Effector memory CD4-positive, alpha-beta T cell (primary cell): Measurements from ENCODE around the gene PERP.
"Not testable (repeated sequence)": the region's sequence is repeated elsewhere in the genome, so short reads cannot be mapped to it uniquely, and the experiment has no call there.

Experiments
- DNase-seq, 3 donors: peaks; one replicate each; pipeline ENCODE4 v3.0.0-alpha.2; 2020
- H3K27ac ChIP-seq: 2 replicates; pipeline ENCODE4 v1.7.0; 2013; ENCODE audit warnings: mild to moderate bottlenecking, low read length, moderate library complexity; ENCODE audit not compliant: insufficient read depth, poor library complexity, severe bottlenecking
- H3K27me3 ChIP-seq: replicated peaks from 2 replicates; pipeline ENCODE4 v1.7.0; 2013; ENCODE audit warnings: mild to moderate bottlenecking, low read length; ENCODE audit not compliant: insufficient read depth, control insufficient read depth, poor library complexity, severe bottlenecking
- H3K36me3 ChIP-seq: 2 replicates; pipeline ENCODE4 v1.7.0; 2013; ENCODE audit warnings: mild to moderate bottlenecking, low read length, moderate library complexity; ENCODE audit not compliant: control insufficient read depth, insufficient read depth
- H3K4me1 ChIP-seq: 2 replicates; pipeline ENCODE4 v1.7.0; 2013; ENCODE audit warnings: low read length, mild to moderate bottlenecking; ENCODE audit not compliant: control insufficient read depth, insufficient read depth, poor library complexity, severe bottlenecking
- H3K4me3 ChIP-seq: 2 replicates; pipeline ENCODE4 v1.7.0; 2013; ENCODE audit warnings: low read length, low read depth, mild to moderate bottlenecking; ENCODE audit not compliant: insufficient read depth, poor library complexity, severe bottlenecking
- H3K9me3 ChIP-seq: 2 replicates; pipeline ENCODE4 v1.7.0; 2013; ENCODE audit warnings: mild to moderate bottlenecking, low read length, moderate library complexity; ENCODE audit not compliant: control insufficient read depth

PERP gene

DNA sequence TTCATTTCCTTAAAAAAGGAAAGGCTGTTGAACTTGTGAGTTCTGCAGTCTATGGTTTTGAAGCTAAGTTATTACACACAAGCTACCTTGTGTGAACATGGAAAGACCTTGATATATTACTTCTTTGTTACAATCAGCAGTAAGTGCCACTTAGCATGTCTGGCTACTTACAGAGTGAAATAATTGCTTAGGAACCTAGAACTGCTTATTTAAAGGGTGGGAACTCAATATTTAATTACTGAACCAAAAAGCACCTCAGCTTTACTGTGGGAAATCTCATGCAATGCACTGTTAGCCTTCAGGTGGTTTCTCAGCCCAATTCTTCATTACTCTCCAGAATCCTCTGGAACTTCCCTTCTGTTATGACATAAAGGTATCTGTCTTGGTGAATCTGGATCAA is 17.9 kb downstream of the PERP start:
- Histone ChIP-seq H3K4me1 (no peaks in the 10 kb centered on the region), H3K9me3 (no peaks in the 10 kb centered on the region), H3K4me3 (no peak overlapping the region), H3K27me3 (no peaks in the 10 kb centered on the region), H3K27ac (no peak overlapping the region), H3K36me3 (peaks cover under 1% of the 10 kb centered on the region)
- no peak for DNase-seq

- no peak overlapping the region for H3K4me3 ChIP-seq
- DNase-seq: no peak
These were observed 18.9 kb downstream of the PERP start for GRCh38 chr6:138088326-138088762.

DNA sequence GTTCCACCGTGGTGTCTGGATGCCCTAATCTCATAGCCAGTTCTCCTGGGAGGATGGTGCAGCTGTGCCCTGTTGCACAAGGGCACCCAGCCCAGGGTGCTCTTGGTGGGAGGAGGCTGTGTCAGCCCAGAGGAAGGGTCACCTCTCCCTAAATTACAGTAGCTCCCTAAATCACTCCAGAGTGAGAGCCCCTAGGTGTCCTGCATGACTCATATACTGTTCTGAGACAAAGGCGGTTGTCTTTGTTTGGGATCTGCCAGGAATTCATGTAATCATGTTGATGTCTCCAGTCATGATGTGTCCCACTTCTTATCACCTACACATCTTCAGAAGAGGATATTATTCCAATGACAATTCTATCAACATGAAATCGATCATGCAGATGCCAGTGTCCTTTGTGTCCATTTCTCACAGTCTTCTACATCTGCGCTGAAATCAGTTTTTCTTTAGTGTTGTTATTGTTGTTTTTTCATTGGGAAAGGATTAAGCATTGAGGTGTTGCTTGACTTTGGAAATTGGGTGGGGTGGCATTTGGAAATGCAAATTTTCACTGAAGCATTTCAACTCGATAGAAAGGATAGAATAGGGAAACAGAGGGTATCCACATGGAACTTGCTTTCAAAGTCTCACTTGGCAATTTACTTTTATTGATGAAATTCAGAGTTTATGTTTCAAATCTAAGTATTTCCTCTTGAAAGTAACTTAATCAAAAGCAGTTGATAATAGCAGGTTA is 19.5 kb downstream of the PERP start:
- Histone ChIP-seq H3K9me3 (no peaks in the 10 kb centered on the region), H3K27me3 (no peaks in the 10 kb centered on the region), H3K27ac (no peak overlapping the region), H3K4me3 (no peak overlapping the region), H3K36me3 (no peaks in the 10 kb centered on the region), H3K4me1 (no peaks in the 10 kb centered on the region)
- no peak for DNase-seq

More at GRCh38 chr6:138088326-138088762, 18.9 kb downstream of the PERP start:
- Histone ChIP-seq H3K27me3 (no peaks in the 10 kb centered on the region), H3K4me1 (no peaks in the 10 kb centered on the region), H3K36me3 (no peaks in the 10 kb centered on the region), H3K9me3 (no peaks in the 10 kb centered on the region), H3K27ac (no peak overlapping the region)

DNA sequence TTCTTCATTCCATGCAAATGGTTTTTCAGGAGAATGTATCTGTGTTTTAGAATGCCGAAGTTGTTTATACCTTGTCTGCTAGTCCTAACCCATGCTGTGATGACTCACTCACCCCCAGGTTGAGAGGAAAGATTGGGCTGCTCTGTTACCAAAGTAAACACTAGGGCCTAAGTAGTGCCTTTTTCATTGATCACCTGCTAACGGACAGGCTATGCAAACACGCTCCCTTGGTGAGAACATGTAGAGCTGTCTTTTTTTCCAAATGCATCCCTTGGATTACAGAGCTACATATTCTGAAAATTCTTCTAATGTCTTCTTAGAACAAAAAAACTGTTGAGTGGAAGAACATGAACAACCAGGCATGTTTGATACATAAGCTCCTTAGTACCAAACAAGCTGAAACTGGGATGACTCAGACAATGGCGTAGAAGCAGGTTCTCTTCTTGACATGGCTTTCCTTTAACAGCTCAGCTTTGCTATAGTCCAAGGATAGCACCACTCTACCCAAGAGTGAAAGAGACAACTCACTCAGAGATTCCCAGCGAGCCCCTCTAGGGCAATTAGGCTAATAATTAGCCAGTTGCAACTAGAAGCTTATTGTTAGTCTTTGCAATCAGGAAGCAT is 20.5 kb downstream of the PERP start:
- Histone ChIP-seq H3K36me3 (no peaks in the 10 kb centered on the region), H3K4me3 (no peak overlapping the region), H3K9me3 (no peaks in the 10 kb centered on the region), H3K27me3 (no peaks in the 10 kb centered on the region), H3K4me1 (no peaks in the 10 kb centered on the region), H3K27ac (no peak overlapping the region)
- DNase-seq: no peak

DNA sequence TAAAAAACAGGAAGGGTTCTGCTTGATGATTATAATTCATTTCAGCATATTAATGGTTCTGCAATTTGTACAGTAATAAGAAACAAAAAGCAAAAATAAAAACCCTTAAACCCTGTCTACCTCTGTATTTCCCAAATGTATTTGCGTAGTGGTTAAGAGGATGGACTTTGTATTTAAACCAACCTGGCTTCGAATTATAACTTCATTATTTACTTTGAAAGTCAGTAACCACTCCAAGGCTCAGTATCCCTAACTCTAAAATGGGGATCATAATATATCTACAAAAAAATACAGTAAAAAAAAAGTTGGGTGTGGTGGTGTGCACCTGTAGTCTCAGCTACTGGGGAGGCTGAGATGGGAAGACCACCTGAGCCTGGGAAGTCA is 21.4 kb downstream of the PERP start:
- Histone ChIP-seq H3K36me3 (no peaks in the 10 kb centered on the region), H3K4me3 (no peak overlapping the region), H3K4me1 (no peaks in the 10 kb centered on the region), H3K9me3 (no peaks in the 10 kb centered on the region), H3K27me3 (no peaks in the 10 kb centered on the region), H3K27ac (no peak overlapping the region)
- no peak for DNase-seq

DNA sequence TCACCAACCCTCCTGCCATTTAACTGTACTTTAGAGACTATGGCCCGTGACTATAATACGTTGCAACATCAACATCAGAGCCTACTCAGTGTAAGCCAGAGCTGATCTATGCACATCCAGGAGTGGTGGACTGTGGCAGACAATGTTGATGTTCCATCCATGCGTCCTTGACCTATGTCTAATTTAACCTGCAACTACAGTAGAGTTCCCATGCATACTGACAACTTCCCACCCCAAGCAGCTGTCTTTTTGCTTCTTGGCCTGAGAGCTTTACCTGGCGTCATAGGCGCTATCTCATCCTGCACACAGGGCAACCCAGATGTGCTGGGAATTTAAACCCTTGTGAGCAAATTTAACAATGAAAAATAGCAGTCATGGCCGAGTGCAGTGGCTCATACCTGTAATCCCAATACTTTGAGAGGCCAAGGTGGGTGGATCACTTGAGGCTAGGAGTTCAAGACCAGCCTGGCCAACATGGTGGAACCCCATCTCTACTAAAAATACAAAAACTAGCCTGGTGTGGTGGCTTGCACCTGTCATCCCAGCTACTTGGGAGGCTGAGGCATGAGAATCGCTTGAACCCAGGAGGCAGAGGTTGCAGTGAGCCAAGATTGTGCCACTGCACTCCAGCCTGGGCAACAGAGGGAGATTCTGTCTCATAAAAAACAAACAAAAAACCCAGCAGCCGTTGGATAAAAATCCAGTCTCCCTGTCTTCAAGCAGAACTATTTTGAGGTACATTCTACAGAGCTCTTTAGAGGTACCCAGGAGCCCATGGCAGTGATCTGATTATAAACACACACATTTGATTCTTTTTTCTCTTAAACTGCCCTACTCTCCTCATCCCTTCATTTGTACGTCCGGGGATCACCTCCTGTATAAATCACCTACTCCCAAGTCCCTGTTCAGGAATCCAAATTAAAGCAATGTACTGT is 22.0 kb downstream of the PERP start:
- no peaks in the 10 kb centered on the region for H3K27me3 ChIP-seq
- no peaks in the 10 kb centered on the region for H3K9me3 ChIP-seq
- no peak overlapping the region for H3K4me3 ChIP-seq
- DNase-seq: no peak
- no peaks in the 10 kb centered on the region for H3K36me3 ChIP-seq
- H3K27ac ChIP-seq: no peak overlapping the region
- H3K4me1 ChIP-seq: no peaks in the 10 kb centered on the region

DNA sequence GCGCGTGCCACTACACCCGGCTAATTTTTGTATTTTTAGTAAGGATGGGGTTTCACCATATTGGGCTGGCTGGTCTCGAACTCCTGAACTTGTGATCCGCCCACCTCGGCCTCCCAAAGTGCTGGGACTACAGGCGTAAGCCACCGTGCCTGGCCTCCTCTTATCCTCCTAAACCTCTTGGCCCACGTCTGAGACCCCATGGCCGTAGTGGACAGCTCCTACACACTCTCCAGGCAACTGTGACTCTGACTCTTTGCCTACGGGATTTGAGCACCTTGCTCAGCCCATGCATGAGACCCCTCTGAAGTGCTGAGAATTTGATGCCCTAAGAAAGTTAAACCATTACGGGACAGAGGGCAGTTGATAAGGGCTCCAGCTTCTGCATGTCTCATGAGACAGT is 25.0 kb downstream of the PERP start:
- H3K4me1 ChIP-seq: no peaks in the 10 kb centered on the region
- DNase-seq: no peak
- H3K9me3 ChIP-seq: no peaks in the 10 kb centered on the region
- H3K27me3 ChIP-seq: no peaks in the 10 kb centered on the region
- no peak overlapping the region for H3K27ac ChIP-seq
- no peak overlapping the region for H3K4me3 ChIP-seq
- no peaks in the 10 kb centered on the region for H3K36me3 ChIP-seq

GRCh38 chr6:138079556-138079955 is 27.7 kb downstream of the PERP start:
- H3K4me1 ChIP-seq, DNase-seq, H3K27ac ChIP-seq, H3K36me3 ChIP-seq, H3K4me3 ChIP-seq, H3K27me3 ChIP-seq, H3K9me3 ChIP-seq: not testable (repeated sequence)

GRCh38 chr6:138078491-138078890 is 28.7 kb downstream of the PERP start:
- no peak overlapping the region for H3K27ac ChIP-seq
- H3K27me3 ChIP-seq: no peaks in the 10 kb centered on the region
- H3K4me1 ChIP-seq: no peaks in the 10 kb centered on the region
- H3K36me3 ChIP-seq: no peaks in the 10 kb centered on the region
- no peak for DNase-seq
- no peaks in the 10 kb centered on the region for H3K9me3 ChIP-seq
- H3K4me3 ChIP-seq: no peak overlapping the region

GRCh38 chr6:138073264-138073663 is 34.0 kb downstream of the PERP start:
- no peaks in the 10 kb centered on the region for H3K4me1 ChIP-seq
- H3K27me3 ChIP-seq: no peaks in the 10 kb centered on the region
- H3K36me3 ChIP-seq: no peaks in the 10 kb centered on the region
- H3K9me3 ChIP-seq: no peaks in the 10 kb centered on the region
- H3K27ac ChIP-seq: no peak overlapping the region
- DNase-seq: no peak
- H3K4me3 ChIP-seq: no peak overlapping the region
